Colon (tissue), 2 donors: ENCODE data around the gene ADTRP.

Source experiments
- FAIRE-seq: peaks from 2 replicates; lab custom pipeline; 2012; peaks lifted over from hg19 to GRCh38; lab: Jason Lieb, UNC
- donor health status: control.
- donor health status: control.

Gene ADTRP

DNA sequence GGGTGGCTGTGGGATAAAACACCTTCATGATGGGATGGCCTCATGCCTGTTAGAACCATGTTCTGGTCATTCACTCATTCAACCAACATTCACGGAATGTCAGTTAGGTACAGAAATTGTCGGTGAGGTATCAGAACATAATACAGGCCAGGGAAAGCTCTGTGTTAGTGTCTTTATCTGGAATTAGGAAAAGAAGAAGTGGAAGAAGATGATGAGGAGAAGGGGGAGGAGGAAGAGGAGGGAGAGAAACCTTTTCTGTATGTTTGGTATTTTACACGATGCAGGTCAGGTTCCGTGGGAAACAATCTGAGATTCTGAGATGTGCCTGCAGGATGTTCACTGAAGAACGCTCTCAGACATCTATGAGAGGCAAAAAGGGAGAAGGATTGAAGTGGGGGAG lies 5.6 kb downstream of the ADTRP start:
- FAIRE-seq = no peak

DNA sequence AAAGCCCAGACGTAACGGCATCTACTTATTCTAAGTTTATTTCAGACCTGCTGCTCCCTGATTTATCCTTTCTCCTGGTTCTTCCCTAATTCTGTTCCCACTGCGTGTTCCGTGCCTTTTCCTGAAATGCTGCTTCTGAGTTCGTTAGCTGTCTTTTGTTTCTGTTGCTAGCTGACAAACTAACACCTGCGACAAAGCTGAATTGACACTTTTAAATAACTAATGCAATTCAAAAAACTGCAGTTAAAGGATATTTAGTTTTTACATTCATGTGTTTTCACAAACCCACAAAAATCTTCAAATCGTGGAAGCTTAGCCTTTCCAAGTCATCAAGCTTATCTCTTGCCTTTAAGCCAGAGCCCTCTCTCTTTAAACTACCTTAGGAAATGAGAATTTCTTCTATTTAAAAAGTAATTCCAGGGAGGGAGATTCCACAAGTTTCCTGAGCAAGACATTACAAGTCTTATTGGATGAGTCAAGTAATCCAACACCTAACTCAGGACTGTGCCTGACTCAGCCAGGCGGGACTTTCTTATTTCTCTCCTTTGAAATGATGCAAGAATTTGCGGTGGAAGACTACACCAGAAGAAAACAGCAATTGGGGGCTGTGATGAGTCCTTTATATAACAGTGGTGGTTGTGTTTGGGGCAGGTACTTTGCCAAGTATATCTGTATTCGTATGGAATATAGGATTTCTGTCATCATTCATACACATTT lies 6.3 kb downstream of the ADTRP start:
- FAIRE-seq = no peak

DNA sequence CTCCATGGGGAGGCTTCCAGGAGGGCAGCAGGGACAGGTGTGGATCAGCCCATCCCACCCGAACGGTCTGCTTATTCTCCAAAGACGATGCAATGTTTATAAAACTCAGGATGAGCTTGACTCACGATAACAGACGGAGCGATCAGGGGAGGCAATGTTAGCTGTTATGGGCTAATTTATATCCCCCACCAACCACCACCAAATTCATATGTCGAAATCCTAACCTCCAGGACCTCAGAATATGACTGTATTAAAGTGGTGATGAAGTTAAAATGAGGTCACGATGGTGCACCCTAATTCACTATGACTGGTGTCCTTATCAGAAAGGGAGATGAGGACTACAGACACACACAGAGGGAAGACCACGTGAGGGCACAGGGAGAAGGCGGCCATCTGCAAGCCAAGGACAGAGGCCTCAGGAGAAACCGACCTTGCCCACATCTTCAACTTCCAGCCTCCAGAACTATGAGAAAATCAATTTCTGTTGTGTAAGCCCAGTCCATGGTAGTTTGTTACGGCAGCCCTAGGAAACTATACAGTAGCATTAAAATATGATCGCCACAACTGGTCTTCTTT lies 7.0 kb downstream of the ADTRP start:
- no peak for FAIRE-seq

DNA sequence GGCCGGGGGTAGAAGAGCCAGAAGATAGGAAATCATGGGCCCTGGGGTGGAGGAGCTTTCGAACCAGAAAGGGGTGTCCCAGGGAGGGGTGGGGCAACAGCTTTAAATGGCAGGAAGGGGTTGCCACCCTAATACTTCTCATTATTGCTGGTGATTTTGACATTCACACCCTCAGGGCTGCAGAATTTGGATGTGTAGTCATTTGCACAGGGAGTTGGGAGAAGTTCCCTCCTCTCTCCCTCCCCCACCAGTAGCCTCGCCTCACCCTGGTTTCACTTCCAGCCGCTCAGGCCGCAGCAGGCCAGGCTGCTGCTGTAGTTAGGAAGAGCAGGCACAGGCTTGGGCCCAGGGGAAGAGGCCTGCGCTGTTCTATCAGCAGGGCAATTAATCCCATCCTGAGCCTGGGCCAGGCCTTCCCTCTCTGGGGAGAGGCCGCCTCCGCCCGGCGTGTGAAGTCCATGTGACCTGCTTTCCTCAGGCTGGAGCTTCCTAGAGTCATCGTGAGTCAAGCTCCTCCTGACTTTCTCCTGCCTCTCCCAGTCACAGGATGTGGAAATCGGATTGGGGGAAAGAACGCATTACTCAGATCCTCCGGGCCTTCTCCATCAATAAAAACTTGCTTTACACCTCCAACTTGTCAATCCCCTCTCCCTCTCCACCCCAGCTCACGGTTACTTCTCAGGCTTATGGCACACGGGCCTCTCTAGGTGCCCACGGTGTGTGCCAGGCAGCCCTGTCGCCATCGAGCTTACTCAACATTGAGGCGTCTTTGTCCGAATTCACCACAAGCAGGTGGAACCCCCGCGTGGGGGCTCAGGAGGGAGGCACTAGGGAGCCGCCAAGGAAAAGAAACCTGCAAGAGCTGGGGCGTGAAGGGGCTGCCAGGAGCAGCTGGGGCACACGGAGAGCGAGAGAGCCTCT lies 7.8 kb downstream of the ADTRP start:
- FAIRE-seq = no peak

DNA sequence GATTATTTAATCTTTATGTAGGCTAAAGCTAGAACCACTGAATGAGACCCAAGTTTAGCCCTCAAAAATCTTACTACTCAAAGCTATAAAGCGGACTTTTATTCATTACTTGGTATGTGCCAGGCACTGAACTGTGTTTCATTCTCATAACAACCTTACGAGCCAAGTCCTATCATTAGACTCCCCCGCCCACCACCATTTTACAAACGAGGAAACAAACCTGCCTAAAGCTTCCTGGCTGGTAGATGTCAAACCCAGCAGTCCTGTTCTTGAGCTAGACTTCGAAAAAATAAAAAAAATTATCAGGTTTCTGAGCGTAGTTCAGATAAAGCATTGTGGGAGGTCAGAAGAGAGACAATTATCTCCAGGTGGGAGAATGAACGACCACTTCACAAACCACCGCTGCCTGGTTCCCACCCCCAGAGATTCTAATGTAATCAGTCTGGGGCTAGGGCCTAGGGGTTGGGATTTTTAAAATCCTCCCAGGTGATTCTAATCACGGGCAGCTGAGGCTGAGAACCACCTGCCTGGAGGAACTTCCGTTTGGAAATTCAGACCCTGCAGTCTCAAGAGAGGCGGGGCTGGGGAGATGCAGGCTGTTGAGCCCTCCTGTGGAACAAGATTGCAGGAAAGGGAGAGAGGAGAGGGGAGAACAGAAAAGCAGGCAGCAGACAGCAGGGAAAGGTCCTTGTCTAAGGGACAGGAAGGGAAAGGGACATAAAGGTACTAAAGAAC lies 8.6 kb downstream of the ADTRP start:
- no peak for FAIRE-seq

DNA sequence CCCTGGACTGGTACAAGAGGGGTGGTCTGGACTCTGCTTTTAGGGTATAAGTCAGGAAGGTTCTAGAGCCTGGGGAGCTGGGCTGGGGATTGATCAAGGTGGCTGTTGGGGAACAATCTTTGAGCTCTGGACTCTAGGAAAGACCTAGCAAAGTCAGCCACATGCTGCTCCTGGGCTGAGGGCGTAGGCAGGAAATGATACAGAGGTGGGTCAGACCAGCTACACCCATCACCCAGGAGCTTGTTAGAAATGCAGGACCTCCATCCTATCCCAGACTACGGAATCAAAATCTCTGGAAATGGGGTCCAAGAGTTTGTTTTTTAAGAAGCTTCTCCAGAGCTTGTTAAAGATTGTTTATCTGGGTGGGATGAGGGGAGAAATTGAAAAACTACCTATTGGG lies 9.4 kb downstream of the ADTRP start:
- no peak for FAIRE-seq

DNA sequence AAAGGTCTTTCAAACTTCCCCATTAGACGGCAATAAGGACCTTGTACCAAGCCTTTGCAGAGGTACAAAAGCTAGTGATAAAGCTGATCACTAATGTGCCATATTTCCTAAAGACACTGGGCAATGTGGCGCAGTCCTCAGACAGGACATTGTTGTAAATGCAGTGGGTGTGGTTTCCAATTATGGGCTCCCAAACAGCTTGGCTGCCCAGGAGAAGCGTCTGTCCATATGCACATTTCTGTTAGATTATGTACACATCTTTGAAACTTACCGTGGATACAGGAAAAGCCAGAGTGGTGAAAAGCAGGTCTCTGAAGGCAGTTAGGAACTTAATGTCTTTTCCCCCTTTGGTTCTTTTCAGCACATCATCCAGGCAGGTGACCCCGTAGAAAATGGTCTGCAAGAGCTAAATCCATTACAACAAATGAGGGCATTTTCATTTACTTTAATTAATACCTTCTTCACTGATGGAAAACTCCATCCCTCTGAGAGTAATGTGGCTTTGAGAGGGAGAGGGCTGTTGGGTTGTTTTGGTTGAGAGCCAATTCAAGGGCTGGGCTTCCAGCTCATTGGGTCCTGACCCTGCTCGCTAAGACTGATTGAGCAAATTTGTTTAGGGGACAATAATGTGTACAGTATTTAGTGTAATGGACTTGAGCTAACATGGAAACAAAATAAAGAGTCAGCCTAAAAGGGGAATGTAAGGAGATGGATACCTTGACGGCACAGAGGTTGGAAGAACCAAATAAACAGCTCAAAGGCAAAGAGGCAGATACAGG lies 10.4 kb downstream of the ADTRP start:
- FAIRE-seq = no peak

DNA sequence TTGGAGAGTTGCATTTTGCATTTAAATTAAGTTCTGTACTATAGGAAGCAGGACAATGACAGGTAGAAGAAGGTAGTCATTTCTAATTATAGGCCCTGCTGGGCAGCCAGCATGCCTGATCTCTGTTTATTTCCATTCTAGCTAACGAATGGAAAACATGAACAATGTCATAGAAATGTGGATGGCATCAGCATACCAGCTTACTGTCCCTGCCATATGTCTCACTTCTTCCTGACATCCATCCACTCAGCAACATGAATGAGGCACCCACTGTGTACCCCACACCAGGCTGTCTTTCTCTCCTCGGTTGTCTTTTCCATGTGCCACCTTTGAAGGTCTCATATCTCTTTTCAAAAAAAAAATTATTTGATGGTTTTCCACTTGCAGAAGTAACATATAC lies 11.1 kb downstream of the ADTRP start:
- no peak for FAIRE-seq

DNA sequence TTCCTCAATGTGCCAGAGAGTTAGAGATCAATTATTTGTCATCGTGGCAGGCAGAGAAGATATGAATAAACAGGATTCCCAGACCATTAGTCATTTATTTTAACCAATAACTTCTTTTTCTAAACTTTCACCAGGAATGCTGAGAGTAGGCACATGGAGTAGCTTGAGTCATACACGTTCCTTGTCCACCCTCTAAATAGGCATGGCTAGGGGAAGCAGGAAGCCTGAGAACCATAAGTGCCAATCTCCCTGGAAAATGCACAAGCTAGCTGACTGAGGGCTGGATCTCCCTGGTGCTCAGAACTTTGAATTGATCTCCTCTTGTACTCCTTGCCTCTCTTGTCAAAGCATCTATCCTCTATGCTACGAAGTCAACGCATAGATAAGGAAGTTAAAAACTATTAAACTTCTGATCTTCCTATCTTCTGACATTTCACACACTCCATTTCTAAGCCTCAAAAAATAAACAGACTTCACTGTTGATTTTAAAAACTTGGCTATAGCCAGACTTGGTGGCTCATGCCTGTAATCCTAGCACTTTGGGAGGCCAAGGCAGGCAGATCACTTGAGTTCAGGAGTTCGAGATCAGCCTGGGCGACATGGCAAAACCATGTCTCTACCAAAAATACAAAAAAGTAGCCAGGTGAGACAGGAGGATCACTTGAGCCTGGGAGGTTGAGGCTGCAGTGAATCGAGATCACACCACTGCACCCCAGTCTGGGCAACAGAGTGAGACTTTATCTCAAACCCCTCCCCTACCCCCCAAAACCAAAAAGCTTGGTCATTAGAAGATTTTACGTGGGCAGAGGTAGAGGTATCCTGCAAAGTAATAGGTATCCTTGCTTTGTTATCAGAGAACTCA lies 11.8 kb downstream of the ADTRP start:
- no peak for FAIRE-seq

DNA sequence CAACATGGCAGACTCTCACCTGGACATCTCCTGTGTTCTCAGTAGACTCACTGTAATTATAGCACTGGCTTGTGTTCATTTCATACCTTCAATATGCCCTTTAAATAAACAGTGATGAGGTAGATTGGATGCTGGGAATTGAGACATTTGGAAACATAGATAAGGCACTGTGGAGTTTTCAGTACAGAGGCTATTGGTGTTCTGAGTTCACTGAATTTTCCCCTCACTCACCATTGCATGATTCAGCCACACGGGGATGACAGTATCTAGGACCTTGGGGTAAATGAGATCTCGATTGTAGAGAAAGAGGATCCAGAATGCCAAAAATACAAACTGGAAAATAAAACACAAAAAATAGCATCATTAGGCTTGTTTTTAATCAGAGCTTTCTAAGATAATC lies 12.6 kb downstream of the ADTRP start:
- FAIRE-seq = no peak

DNA sequence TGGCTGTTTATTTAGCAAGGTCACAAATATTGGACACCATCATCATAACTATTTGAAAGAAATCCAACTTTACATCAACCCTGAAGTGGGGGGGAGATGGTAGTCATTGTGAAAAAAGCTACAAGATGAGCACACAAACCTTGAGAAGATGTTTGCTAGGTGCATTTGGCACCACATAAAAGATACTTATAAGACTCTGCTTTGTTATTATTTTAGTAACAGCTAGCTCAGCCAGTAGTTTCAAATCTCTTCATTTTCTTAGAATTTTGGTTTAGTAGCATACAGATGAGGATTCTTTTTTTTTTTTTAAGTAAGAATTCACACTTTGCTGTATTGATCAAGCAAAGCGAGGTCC lies 14.4 kb downstream of the ADTRP start:
- FAIRE-seq = no peak

DNA sequence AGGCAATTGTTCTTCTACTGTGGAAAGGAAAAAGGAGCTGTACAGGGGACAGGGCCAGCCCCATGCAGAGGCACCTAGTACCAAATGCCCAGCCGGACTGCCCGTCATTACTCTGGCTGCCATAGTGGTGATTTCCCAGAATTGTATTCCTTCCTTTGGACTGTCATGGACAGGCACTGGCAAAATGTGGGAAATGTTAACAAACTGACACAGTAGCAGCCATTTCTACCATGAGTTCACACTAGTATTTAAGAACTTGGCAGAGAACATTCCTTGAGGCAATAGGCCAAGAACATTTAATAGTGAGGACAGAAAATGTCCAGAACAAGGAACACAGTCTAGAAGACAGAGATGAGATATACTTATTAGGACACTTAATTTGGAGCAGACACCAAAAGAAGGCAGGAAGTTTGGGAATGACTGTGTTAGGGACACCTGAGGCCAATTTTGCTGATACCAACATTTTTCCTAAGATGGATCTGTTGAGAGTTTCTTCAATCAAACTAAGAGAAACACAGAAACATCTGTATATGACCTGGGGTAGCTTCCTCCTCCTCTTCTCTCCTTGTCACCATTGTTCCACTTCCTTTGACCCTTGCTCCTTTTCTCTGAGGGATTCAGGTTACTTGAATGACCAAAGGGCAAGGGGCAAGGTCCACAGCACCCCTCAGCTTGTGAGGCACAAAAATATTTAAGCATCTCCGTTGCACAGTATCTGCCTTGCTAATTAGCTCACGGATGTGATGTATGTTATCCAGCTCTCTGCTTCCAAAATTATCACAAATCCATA lies 14.9 kb downstream of the ADTRP start:
- FAIRE-seq = no peak

DNA sequence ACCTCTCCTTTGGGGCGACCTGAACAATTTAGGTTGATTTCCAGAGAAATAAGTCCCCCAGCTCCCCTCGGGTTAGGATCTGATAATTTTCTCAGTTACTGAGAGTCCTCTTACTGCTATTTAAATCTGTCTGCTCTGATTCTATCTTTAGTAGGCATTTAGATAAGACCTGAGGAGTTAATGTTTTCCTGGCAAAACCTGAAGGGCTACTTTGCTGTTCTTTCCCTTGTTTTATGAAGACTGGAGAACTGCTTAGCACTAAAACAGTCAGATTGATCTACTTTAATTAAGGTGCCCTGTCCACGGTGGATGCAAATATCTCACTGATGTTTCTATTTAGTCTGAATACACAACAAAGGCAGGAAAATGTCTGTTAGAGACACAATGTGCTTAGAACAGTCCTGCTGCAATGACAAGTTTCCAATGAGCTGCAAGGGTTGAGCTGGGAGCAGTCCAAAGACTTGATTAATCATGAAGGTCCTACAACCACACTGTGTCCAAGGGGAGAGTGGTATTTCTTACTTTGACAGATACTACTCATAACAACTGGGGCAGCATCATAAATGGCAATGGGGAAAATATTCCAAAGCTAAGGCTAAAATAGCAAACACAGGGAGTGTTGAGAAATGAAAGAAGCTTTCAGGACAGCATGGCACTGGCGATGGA lies 15.7 kb downstream of the ADTRP start:
- FAIRE-seq = no peak

DNA sequence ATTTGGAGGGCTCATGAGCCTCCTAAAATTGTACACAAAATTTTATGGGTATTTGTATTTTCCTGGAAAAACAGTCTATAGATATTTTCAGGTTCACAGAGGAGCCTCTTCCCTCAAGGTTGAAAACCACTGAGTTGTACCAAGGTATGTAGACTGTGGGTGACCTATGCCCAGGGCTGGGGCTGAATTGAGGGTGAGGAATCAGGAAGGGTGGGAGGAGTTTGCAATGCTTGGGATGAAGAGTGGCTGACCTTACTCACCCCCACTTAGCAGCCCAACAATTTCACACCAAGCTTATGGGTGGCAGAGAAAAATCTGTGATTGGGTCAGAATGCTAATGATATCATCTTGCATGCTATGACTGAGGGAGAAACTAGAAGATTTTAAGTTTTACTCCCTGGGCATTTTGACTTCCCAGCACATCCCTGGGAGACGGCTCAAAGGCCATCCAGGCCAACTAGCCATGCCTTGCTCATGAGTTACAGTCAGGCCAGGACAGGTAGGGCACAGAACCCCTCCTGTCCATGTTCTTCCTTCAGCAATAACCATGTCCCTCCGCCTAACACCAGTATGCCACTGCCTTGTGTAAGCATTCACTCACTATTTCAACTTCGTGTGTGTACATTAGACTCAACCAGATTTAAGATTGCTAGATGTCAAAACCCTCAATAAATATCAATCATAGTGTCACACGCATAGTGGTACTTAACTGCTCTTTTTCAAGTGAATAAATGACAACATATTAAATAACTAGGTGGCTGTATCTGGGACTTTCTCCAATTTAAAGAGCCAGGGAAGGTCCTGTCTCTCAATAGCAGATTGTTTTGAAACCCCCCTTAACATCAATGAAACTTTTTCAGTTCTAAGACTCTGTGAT lies 16.6 kb downstream of the ADTRP start:
- FAIRE-seq = no peak

DNA sequence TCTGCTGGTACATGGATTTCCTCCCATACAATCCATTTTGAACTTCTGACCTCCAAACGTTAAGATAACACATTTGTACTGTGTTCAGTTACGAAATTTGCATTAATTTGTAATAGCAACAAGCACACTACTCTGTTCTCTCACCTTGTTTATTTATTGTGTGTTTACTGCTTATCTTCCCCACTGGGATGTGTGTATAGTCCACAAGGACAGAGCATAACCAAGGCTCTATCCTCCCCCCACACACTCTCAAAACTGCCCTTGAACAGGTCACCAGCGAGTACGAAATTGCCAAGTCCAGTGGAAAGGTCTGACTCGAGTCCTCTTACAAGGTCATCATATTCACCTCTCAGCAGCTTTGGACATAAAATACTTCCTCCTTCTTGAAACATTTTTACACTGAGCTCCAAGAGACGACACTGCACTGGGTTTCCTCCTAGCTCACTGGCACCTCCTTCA lies 18.6 kb downstream of the ADTRP start:
- FAIRE-seq = no peak

DNA sequence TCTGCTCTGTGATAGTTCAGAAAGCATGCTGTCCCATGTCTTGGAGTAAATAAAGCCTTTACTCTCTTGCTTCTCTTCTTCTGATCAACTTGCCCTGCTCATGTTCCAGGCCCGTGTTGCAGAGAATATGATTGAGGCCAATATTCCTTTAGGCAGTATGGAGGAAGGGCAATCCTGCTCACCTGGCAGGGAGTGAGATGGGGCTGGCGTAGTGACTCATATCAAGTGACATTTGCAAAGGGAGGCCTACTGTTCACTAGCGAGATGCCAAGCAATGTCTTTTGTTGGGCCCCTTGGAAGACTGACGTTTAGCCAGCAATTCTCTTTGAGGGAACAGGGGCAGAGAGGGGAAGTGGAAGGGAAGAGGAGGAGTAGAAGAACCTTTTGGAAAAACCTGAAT lies 19.7 kb downstream of the ADTRP start:
- no peak for FAIRE-seq

DNA sequence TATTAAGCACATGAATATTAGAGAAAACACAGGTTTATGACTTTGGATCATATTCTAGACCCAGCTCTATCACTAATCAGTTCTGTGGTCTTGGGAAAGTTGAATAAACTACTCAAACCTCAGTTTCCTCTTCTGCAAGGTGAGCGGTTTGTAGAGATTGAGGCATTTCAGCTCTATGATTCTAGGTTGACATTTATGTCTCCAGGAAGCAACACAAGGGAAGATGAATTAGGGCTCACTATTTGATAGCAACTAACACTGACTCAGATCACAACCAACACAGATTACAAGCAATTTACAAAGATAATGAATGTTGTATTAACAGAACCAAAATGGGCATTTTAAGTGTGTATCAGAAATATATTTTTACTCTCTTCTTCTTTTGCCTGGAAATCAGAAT lies 21.9 kb downstream of the ADTRP start:
- FAIRE-seq = no peak

DNA sequence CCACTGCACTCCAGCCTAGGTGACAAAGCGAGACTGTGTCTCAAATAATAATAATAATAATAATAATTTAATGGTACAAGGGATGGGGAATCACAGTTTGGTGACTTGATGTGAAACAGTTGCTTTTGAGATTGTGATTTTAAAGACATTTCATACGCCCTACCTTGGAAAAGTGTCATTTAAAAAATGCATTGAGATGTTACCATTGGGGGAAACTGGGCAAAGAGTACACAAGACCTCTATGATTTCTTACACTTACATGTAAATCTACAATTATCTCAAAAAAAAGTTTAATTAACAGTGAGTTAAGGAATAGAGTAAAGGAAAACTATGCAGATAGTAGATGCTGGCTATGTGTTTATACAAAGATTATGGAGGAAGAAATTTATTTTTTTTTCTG lies 22.3 kb downstream of the ADTRP start:
- FAIRE-seq = no peak
